ENCODE measurements around the gene PLEKHH1.

GRCh38 chr14:67533754-67534085 is 630 bp downstream of the PLEKHH1 start:
- TF ChIP-seq CTCF (IDR thresholded peaks at IDR 0.05) (no peak), POLR2A (IDR thresholded peaks at IDR 0.05) (no peak), EP300 (IDR thresholded peaks at IDR 0.05) (no peak)
